ENCODE data around the gene ARID1A.

GRCh38 chr1:26706315-26706714, 10.5 kb downstream of the ARID1A start:
- TF ChIP-seq, protein P1, sequence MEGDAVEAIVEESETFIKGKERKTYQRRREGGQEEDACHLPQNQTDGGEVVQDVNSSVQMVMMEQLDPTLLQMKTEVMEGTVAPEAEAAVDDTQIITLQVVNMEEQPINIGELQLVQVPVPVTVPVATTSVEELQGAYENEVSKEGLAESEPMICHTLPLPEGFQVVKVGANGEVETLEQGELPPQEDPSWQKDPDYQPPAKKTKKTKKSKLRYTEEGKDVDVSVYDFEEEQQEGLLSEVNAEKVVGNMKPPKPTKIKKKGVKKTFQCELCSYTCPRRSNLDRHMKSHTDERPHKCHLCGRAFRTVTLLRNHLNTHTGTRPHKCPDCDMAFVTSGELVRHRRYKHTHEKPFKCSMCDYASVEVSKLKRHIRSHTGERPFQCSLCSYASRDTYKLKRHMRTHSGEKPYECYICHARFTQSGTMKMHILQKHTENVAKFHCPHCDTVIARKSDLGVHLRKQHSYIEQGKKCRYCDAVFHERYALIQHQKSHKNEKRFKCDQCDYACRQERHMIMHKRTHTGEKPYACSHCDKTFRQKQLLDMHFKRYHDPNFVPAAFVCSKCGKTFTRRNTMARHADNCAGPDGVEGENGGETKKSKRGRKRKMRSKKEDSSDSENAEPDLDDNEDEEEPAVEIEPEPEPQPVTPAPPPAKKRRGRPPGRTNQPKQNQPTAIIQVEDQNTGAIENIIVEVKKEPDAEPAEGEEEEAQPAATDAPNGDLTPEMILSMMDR (IDR thresholded peaks at IDR 0.05) = no peak
- peak in 1 of 3 donors; percentile 31 for TF ChIP-seq POLR2AphosphoS5 (IDR thresholded peaks at IDR 0.05)
- TF ChIP-seq EP300 (IDR thresholded peaks at IDR 0.05) = no peak

All from stomach (tissue), 4 donors.